GM19468 (cell line): ENCODE data around the gene SNCG.
A peak's percentile ranks its signal among the peaks of the same experiment; 100 is the strongest.

Experiments
- ATAC-seq: cut with Tn5 transposase; IDR thresholded peaks from one replicate; pipeline ENCODE4 v1.9.1; 2021; ENCODE audit warnings: mild to moderate bottlenecking, moderate library complexity, moderate number of reproducible peaks; ENCODE audit not compliant: unreplicated experiment; ENCODE audit errors: extremely low read depth

Gene SNCG

DNA sequence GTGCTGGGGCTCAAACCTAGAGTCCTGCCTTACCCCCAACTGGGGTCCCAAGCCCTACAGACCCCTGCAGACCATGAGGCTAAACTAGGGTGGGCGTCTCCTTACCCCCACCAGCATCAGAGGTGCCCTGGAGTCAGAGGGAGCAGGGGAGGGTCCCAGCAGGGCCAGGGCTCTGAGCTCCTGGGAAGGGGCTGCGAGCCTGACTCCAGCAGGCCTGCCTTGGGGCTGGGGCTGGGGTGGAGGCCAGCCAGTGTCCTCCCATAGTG lies 1.3 kb downstream of the SNCG start:
- no peak for ATAC-seq

DNA sequence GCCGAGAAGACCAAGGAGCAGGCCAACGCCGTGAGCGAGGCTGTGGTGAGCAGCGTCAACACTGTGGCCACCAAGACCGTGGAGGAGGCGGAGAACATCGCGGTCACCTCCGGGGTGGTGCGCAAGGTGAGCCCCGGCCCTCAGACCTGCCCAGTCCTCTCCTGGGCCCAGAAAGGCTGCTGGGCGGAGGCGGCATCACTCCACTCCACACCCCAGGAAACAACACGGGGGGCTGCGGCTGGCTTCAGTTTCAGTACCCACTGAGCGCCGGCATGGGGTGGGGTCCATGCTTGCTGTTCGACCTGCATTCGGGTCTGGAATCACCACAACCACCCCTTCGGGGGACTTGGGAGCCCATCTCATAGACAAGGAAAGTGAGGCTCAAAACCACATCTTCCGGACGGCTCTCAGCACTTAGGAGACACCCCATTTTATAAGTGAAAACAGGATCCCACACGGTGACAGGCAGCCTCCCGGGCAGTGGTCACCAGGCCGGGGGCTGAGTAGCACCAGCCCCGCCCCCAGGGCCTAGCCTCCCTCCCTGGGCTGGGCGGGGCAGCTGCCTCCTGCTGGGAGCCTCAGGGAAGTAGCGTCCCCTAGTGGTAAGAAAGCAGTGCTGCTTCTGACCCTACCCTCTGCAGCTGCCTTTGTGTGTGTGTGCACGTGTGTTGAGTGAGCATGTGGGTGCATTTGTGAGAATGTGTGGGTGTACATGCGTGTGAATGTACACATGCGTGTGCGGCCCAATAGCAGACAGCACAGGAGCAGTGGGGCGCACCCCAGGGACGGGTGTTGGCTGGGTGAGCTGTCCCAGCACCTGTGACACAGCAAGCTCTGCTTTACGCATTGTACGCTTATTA lies 1.8 kb downstream of the SNCG start:
- peak; percentile 83 for ATAC-seq

DNA sequence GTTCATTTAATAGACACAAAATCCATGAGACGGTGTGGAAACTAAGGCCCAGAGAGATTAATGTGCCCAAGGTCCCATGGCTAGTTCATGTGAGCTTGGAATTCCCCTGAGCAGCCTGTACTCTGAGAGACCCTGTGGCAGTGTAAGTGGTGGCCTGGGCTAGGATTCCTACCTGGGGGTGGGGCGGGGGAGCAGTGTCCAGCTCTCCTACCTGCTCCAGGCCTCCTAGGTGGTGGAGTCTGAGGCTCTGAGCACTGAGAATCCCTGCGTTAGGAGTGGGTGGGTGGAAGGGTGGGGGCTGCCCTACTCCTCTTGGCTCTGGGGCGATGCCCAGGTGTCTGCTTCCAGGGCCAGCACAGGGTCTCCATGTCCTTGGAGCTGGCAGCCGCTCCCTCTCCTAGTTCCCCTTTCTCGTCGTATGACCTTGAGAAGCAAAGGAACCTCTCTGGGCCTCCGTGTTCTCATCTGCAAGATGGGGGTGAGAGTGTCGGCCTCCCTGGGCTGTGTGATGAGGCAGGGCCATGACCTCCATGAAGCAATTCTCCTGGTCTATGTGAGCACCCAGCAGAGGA lies 2.5 kb downstream of the SNCG start:
- no peak for ATAC-seq

DNA sequence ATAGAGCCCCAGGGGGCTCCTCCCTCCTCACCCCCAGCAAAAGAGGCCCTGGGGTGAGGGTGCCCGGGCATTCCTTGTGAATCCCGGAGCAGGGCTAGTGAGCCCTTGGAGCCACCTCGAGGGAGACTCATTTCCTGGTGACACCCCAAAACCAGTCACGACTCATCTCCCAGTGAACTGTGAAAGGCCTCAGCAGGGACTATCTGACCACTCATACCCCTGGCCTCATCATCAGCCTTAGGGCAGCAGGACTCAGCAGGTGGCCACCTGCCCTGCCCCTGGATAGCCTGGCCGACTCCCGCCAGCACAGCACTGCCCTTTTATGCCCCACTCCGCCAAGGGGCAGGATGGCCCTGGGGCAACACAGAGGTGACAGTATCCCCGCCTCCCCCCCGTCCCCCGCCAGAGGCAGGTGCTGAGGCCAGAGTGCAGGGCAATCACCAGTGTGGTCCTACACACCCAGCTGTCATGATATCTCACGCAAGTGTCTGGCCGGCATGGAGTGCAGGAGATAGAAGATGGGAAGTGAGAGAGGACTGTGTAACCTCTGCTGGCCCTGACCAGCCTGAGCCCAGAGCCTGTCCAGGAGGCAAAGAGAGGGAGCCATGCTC lies 3.2 kb downstream of the SNCG start:
- no peak for ATAC-seq

DNA sequence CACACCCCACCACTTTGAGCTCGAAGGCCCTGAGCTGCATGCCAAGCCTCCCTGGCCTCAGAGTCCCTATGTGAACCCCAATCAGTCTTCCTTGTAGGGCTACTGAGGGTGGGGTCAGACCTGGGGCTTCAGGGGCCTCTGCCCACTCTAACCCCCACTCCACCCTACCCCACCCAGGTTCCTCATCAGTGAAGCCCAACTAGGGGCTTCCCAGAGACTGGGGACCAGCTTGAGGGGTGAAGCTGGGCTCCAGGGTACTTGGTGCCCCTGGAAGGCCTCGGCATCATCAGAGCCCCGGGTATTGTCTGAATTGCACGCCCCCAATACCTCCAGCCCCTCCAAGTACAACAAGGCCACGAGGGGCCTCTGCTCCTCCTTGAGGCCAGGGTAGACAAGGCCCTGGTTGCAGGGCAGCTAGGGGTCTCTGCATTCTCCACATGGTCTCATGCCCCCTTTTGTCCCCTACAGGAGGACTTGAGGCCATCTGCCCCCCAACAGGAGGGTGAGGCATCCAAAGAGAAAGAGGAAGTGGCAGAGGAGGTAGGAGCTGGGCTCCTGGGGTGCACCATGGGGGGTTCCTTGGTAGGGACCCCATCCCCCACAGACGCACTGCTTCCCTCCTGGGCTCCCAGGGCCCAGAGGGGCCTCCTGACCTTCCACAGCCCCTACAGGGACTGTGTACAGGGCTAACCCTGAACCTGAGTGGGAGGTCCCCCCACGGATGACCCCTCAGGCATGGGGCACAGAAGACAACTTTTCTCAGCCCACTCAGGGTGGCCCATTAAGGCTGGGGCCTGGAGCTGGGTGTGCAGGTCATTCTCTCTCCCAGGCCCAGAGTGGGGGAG lies 4.0 kb downstream of the SNCG start:
- ATAC-seq: no peak

DNA sequence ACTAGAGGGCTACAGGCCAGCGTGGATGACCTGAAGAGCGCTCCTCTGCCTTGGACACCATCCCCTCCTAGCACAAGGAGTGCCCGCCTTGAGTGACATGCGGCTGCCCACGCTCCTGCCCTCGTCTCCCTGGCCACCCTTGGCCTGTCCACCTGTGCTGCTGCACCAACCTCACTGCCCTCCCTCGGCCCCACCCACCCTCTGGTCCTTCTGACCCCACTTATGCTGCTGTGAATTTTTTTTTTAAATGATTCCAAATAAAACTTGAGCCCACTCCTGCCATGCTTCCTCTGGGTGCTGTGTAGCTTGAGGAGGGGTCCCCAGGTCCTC lies 4.5 kb downstream of the SNCG start:
- no peak for ATAC-seq

DNA sequence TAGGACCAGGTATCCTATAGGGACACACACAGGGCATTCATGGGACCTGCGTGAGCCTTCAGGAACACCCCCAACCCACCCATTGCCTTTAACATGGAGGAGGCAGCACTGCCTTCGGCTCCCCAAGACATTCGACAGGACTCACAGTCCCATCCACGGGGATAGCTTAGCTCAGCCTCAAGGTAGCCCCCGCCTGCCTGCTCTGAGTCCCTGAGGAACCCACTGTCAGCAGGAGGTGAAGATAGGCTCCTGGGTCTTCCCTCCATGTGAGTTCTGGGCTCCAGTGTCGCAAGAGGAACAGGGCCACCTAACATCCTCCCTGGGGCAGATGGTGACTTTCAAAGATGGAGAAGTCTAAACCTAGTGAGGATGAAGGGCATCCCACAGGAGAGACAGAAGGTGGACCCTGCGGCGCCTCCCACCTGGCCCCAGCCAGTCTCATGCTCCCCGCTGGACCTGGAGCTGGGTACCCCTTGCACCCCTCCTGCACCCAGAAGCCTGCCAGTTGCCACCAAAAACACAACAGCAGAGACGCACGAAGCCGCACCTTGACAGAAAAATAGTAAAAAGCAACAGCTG lies 5.0 kb downstream of the SNCG start:
- no peak for ATAC-seq

DNA sequence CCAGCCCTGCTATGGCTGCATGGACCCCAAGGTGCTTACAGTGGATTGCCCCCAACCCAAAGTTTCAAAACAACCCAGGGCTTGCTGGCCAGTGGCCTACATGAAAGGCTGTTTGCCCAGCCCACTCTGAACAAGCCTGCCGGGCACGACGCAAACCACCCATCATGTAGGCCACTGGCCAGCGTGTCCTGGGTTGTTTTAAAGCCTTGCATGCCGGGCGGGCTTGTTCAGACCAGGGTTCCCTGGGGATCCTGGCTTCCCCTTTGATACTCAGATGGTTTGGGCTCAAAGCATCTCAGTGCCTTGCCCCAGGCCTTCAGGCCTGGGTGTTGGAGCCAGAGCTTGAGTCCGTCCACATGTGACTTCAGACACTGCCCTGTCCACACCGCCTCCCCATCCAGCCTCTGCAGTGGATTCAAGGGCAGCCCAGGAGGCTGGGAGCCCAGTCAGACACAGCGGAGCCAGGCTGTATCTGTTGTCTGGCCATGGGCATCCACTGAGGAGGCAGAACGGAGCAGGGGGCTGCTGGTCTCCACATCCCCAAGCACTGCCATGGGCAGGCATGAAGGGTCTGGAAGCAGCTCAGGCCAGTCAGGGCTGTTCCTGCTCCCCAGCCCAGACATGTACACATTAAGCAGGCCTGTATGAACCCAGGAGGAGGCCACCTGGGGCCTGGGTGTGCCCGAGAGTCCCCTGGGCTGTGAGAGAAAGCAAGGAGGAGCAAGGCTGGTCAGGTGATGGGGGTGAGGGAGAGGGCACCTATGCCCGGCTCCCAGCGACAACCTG lies 5.9 kb downstream of the SNCG start:
- ATAC-seq: no peak

DNA sequence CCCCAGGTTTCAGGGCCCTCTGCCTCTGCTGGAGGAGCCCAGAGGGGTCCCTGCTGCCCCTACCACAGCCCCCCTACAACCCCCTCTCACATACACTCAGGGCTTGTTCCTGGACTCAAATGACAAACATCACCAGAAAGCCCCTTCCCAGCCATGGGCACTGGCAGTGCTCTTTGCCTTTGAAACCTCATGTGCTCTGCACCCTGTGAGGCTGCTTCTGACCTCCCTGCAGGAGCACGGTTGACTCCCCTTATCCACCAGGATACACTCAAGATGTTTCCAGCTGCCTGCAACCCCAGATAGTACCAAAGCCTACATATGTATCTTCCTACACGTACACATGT lies 6.4 kb downstream of the SNCG start:
- ATAC-seq: no peak

DNA sequence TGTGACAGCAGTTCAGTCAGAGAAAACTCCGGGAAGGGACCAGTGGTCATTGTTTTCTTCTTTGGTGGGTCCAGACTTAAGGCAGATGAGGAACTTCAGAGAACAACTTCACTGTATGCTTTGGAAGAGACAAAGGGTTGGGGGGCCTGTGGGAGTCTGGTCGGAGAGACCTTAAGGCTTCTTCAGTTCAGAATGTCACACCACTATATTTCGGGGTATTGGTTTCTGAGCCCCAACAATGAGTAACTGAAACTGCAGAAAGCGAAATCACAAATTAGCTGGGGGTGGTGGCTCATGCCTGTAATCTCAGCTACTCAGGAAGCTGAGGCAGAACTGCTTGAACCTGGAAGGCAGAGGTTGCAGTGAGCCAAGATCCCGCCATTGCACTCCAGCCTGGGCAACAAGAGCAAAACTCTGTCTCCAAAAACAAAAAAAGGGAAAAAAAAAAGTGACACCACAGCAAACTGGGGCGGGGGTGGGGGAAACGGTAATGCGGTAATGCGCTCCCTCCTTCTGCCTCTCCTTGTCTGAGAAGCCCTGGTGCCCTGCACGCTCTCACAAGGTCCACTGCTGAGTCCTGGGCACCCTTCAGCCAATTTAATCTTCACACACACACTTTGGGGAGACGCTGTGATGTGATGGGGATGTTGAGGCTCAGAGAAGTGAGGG lies 7.7 kb downstream of the SNCG start:
- no peak for ATAC-seq

DNA sequence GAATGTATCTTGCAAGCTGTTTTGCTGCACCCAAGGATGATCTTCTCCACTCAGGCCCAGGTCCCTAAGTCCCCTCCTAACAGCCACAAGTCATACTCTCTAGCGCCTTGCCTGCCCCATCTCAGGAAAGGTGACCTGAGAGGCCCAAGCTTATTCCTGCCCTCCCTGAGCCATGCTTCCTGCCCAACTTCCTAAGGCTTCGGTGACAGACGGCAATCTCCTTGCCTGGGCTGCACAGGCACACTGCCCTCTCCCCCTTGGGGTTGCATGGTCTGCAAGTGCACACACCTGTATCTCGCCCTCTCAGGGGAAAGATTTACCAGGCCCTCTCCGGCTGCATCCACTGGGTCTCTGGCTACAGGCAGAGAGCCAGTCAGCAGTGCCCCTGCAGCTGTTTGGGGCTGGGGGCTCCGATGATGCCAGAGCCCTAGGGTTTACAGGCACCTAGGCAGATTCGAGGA lies 9.1 kb downstream of the SNCG start:
- no peak for ATAC-seq

DNA sequence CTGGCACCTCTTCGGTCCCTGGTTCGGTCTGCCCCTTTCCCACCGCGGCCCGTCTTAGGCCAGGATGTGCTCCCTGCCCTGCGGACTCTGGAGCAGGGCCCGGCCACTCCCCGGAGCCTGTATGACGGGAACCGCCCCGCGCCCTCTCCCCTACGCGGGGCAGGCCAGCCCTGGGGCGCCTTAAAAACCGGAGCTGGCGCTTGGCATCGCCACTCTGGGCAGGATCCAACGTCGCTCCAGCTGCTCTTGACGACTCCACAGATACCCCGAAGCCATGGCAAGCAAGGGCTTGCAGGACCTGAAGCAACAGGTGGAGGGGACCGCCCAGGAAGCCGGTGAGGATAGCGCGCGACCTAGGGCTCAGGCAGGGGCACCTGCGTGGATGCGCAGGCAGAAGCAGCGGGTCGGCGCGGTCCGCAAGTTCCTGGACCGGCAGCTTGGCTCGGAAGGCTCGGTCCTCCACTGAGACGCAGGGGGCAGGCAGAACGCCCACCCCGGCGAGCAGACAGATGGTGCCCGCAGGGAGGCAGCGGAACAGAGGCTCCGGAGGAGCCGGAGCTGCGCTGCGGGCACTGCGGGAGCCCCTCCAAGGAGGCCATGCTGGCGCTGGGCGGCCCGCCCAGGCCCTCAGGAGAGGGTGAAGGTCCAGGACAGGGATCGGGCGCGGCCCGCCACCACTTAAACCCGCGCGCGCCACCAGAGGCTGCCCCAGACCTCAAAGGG lies 10.0 kb downstream of the SNCG start, which contains the start of gene ADIRF:
ADIRF (plus strand) TSS at position 212 of the 723 bp plus-strand sequence; CDS start at position 275, 63 bp downstream.
- no peak for ATAC-seq

DNA sequence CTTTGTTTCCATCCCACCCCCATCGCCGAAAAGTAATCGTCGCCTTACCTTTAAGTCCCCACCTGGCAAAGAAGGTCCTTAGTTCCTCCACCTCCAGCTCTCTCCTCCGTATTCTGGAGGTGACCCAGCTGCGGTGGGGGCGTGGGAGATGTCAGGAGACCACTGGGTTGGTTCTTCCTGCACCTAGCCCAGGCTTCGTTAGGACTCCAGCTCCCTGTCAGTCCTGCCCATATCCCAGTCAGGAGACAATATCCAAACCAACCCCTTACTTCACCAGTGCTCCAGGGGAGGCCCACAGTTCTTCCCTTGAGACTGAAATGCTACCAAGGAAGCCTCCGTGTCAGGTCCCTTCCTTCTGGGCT lies 10.6 kb downstream of the SNCG start:
- no peak for ATAC-seq

DNA sequence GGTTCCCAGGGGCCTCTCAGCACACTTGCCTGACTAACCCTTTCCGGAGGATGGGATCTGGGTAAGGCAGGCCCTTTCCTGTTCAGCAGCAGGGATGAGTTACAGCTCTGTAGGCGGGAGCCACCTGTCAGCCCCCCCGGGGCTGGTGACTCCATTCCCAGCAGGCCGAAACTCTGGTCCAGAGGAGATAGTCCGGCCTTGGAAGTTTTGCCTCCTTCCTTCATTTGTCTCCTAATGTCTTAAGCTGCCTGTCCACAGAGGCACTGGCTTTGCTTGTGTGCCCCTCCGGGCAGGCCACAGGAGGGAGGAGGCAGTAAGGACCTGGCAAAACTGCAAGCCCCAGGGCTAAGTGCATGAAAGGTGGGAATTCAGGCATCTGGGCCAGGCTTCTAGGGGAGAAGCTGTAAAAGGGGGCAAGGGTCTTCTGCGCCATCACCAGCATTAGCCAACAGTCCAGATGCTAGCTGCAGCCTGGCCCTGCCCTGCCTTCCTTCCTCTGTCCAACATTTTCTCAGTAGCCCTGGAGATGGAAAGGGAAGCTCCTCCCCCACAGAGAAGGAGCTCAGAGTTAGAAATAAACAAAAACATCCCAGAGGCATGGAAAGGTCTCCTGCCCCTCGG lies 11.1 kb downstream of the SNCG start:
- no peak for ATAC-seq

DNA sequence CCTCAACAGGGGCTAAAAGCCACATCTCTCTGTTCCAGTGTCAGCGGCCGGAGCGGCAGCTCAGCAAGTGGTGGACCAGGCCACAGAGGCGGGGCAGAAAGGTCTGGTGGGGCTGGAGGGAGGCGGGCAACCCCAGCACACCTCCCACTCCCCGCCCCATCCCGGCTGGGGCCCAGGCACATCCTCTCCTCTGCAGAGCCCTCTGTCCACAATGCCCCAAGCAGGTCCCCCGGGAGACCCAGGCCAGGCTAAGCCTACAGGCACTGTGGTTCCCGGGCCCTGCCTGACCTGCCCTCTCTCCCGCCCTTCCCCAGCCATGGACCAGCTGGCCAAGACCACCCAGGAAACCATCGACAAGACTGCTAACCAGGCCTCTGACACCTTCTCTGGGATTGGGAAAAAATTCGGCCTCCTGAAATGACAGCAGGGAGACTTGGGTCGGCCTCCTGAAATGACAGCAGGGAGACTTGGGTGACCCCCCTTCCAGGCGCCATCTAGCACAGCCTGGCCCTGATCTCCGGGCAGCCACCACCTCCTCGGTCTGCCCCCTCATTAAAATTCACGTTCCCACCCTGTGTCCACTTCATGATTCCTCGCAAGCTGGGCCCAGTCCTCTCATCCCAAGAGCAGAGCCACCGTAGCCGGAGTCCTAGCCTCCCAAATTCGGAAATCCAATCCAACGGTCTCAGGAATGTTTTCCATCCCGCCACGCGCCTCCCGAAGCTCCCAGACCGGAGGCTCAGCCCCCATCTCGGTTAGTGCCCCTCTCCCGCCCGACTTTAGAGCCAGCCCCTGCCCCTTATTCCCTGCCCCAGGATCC lies 12.0 kb downstream of the SNCG start:
- ATAC-seq: no peak

DNA sequence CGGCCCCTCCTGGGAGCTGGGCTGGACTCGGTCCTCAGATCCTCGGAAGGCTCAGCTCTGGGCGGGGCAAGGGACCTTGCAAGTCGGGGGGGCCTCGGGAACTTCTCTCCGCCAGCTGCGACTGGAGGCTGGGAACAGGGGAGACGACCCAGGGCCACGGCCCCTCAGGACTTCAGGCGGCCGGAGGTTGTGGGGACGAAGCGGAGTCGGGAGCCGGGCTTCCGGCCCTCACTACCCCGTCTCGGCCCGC lies 12.5 kb downstream of the SNCG start:
- no peak for ATAC-seq

DNA sequence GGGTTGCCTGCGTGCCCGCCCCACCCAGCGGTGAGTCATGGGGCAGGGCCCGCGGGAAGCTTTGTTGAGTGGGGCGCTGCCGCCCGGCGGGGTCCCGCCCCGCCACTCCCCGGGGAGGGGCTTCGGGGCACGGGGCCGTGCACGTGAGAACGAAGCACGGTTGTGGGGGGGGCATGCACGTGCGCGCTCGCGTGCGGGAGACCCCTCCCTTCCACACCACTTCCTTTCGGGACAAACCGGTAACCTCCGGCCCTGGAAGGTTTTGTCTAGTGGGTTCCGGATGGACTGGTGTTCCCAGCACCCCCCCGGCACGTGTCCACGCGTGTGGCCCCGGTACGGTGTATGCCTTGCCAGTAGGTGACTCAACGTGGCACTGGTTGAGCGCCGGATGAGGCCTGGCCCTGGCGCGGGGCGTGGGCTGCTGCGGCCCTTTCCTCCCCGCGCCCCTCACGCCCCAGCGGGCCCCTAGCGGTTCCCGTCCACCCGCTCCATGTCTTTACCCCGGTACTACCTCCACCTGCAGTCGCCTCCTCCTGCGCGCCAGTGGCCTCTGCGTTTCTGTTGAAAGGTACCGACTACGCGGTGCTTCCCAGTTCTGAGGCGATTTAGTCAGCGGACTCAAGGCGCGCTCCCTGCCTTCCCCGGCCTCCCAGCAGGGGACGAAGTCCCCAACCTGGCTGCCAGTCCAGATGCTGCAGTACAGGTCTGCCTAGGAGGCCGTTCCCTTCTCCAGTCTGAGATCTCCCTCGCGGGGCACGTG lies 13.0 kb downstream of the SNCG start:
- peak; percentile 35 for ATAC-seq
